GM10847 (cell line): ENCODE data around the gene IQCF2.

Experiments
- POLR2A ChIP-seq: IDR thresholded peaks from 2 replicates; pipeline ENCODE4 v1.6.1; 2011; ENCODE audit not compliant: insufficient read length; ENCODE audit errors: extremely low read depth

The IQCF2 gene

GRCh38 chr3:51908026-51908425 is 46.6 kb downstream of the IQCF2 start:
- no peak for TF ChIP-seq POLR2A
